CD4-positive, alpha-beta T cell treated with Interleukin-10 for 1 hour (primary cell): ENCODE data around the gene MTMR1.
A peak's percentile ranks its signal among the peaks of the same experiment; 100 is the strongest.

ENCODE experiments used
- DNase-seq: peaks from one replicate; pipeline ENCODE4 v3.0.0-alpha.2; 2020

Gene MTMR1

DNA sequence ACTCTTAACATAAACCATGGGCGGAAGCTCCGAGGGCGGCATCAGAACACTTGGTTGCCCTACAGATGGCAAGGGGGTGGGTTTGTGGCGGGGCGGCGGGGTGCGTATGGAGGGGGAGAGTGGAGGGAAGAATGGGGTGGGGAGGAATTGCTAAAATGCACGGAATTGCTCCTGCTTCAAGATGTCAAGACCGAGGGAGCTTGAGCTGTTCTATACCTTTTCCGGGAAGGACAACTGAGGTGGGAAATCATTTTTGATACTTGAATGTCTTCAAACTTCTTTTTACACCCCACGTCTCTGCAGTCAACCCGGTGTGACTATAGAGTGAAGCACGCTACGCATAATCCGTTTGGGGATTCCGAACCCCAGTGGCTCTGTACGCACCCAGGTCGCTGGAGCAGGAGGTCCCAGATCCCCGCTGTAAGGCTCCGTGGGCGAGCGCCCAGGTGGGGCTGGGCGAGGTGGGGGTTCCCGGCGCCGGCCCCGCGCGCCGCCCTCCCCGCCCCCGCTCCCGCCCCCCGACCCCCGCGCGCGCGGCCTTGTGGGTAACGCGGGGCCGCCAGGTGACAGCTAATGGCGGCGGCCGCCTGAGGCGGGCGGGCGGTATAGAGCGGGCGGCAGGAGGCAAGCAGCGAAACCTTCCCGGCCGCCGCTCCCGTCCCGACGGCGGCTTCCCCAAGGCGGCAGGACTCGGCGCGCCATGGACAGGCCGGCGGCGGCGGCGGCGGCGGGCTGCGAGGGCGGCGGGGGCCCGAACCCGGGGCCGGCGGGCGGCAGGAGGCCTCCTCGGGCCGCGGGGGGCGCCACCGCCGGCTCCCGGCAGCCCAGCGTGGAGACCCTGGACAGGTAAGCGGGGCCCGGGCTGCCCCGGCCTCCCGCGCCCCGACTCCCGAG lies at the start of gene MTMR1:
TSS of gene MTMR1 (plus strand) at position 566 of the 894 bp plus-strand sequence. CDS start at position 701, 135 bp downstream.
- DNase-seq = peak; percentile 59

DNA sequence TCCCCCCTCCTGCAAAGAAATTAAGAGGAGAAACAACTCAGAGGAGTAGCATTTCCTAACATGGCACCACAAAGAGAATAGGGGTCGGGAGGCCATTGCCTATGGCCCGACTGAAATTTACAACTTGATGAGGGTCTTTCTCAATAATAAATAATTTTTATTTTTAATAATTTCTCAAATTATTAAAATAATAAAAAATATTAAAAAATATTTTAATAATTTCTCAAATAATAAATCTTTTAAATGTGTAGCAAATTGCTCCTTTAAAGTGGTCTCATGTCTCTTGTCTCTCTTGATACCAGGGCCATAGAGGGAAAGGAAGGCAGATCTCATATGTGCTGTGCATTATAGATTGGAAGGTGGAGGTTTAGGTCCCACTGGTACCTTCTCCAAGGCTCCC lies 49.2 kb upstream of the MTMR1 start:
- no peak for DNase-seq

DNA sequence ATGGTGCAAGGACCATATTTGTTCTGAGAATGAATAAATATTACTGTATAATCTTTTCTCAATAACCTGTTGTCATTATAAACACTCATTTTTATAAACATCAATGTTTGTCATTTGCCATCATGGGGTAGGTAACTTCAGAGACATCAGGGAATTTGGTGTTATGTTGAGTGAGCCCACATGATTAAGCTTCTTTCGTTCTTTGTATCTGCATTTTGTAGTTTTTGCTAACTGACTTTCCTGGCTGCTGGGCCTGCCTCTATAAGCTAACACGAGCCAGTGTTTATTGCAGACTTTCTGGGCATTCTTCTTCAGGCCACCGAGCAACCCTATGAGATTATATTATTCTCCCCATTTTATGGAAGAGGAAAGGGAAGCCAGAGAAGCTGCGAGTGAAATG lies 48.8 kb upstream of the MTMR1 start:
- no peak for DNase-seq

DNA sequence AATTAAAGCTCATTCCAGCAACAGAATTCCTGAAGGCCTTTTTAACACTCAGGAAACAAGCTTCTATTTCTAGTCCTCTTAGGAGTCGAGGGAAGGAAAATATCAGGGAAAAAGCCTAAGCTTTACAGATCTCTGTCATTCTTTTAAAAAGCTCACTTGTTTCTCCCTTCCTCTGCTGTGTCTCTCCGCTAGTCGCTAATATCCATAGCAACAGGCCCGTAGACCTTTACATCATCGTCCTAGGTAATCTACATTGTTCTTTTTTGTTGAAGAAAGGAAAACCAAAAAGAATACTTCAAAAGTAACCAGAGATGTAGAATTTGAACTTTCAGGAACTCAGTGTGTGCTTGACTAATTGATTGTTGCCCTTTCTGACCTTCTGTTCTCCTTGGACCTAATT lies 45.9 kb upstream of the MTMR1 start:
- DNase-seq = no peak

DNA sequence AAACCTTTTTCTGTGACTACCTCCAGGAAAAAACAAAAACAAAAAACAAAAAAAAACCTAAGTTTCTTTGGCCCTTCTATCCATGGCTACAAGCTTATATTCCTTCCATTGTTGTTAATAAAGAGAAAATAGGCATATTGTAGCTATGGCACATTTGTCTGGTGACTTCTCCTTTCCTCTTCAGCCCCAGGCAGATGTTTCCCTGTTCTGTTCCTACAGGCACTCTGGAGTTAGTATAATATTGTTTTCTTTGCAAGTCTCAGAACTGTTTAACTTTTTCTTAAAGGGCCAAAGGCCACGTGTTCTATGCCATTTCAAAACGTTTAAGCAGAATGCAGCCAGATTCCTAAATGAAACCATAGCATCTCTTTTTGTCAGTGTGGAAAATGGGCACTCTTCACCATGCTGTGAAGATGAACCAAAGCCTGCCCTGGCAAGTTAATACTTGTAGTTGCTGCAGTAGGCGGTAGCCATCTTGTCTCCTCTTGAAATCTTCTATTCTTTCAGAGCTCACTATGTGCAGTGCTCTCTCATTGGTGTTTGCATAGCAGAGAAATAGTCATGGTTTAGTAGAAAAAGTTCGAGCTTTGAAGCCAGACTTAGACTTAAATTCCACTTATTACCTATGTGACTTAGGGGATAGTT lies 44.8 kb upstream of the MTMR1 start:
- DNase-seq = no peak

DNA sequence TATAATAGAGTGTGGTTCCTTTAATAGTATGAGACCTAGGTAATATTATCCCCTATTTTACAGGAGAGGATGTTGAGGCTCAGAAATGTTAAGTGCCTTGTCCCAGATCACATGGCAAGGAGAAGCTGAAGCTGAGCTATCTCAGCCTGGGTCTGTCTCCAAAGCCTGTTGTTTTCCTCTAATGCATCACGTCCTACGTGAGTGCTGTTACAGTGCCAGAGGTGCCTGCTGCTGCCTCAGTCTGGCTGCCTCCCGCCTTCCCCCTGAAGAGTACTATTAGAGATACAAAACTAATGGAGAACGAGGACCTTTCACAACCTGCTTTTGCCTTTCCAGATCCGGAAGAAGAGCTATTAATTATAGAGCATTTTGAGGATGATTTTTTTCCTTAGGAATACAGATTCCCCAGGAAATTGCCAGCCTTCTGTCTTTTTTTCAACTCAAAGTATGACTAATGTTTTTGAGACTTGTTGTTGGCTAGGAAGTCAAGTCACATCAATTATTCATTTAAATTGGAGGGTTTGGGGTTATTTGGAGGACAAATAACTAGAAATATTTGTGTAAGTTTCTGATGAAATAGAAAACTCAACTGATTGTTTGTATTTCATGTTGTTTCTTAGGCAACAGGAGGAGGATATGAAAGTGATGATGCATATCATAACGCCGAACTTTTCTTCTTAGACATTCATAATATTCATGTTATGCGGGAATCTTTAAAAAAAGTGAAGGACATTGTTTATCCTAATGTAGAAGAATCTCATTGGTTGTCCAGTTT lies 43.9 kb upstream of the MTMR1 start:
- DNase-seq = no peak

DNA sequence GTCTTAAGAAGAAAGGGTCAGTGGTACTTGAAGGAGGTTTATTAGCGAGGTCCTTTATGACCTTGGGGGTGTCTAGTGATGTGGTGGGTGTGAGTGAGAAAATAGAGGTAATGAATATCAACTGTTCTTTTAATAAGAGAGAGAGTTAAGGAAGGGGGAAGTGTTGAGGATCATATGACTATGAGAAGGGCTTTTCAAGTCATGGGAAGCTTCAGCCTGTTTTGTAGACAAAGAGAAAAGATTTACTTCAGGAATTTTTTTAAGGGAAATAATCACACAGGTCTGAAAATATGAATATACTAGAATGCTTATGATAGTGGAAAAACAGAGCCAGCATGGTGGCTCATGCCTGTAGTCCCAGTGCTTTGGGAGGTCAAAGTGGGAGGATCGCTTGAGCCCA lies 41.3 kb upstream of the MTMR1 start:
- no peak for DNase-seq

DNA sequence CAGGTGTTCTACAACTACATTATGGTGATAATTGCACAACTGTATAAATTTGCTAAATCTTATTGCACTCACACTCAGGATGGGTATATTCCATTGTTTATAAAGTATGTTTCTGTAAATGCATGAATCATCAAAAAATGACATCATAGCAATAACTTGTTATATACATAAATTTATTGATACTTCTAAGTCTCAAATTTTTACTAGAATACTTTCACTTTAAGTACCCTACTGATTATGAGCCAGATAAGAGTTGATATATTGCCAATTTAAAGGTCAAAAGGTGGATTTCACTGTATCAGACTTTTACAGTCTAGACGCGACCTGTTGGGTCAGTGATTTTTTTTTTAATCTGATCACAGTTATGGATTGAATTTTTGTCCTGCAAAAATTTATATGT lies 37.4 kb upstream of the MTMR1 start:
- no peak for DNase-seq

DNA sequence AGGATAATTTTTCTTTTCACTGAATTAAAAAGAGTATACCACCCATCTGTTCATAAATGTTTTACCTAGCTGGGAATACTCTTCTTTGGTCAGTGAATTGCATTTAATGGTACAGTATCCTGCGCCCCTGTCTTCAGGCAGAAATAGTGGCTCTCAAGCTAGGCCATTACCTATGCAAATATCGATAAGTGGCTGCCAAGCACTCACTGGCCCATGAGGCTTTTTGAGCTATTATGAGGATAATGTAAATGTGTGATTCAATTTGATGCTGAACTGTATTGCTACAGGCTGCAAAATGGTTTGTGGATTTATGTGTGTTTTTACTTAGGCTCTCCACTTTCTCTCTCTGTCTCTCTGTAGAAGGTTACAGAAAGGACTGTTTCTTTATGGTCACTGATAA lies 30.1 kb upstream of the MTMR1 start:
- DNase-seq = no peak

DNA sequence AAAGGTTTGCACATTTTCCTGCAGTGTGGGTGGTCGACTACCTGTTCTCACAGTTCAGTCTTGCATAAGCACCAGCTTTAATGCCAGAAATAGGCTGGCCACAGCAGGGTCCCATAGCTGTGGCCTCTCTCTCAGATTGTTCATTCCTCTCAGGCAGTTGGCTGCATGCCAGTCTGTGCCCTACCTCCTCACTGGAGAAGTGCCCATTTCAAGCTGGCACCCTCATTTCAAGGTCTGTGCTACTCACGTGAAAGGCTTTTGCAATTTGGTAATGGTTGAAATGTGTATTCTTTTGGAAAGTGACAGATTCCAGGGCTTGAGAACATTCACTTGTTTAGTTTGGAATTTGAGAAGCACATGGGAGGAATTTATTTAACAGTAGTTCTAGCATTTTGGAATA lies 28.9 kb upstream of the MTMR1 start:
- DNase-seq = no peak

DNA sequence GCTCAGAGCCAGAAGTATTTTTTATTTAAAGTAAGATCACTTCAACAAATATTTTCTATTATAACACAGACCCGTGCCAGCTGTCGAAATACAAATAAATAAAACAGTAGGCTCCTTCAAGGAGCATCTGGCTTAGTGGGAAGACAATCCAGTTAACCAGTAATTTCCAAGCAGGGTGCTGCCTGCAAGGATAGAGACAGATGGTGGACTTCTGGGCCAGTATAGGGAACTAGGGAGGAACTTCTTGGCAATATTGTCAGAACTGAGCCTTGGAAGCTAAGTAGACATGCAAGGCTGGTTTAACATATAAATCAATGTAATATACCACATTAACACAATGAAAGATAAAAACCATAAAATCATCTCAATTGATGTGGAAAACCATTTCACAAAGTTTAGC lies 17.0 kb upstream of the MTMR1 start:
- DNase-seq = no peak

DNA sequence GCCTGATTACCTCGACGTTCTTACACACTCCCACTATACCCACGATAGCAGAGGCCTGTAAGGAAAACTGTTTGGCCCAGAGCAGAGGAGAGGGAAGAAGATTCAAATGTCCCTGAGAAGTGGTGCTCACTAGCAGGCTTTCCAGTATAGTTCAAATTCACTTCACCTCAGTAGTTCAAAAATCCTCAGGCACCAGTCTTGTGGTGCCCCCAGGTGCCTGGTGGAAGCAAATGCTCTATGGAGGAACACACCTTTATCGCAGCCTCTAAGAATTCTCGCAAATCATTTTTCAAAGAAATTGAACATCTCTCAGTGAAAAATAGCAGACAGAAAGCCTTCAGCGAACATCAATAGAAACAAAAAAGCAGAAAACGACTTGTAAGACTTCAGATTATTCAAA lies 12.2 kb upstream of the MTMR1 start:
- DNase-seq = no peak

DNA sequence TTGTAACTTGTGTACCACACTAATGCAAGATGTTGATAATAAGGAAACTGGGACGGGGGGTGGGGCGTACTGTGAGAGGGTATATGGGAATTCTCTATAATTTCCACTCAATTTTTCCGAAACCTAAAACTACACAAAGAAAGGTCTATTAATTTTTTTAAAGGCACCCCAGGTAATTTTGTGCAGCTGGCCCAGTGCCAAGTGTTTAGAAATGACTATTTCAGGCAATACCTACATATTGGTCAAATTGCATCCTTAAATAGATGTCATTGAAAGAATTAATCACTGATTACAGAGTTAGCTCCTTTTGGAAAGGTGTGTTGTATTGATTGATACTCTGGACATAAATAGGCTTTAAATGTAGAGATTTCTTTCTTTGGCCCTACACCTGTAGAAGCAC lies 10.1 kb upstream of the MTMR1 start:
- no peak for DNase-seq

DNA sequence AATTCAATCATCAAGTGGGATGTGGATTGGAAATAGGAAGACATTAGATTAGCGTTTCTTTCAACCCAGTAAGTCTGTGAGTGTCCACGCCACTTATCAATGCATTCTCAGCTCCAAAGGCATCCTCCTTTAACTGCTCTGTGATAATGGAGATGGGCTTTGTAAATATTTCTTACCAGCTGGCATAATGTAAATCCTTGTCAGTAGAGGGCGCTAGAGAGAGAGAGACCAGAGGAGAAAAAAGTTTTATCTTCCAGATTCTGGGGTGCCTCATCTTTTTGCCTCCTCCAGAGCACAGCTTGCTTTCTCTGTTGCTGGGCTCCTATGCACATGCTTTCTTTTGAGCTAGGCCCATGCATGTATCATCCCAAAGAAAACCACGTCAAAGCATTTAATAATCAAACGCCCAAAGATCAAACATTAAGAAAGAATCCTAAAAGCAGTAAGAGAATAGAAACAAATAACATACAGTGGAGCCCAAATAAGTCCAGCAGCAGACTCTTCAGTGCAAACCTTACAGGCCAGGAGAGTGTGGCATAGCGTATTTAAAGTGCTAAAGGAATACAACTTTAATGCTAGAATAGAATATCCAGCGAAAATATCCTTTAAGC lies 9.6 kb upstream of the MTMR1 start:
- peak; percentile 71 for DNase-seq

DNA sequence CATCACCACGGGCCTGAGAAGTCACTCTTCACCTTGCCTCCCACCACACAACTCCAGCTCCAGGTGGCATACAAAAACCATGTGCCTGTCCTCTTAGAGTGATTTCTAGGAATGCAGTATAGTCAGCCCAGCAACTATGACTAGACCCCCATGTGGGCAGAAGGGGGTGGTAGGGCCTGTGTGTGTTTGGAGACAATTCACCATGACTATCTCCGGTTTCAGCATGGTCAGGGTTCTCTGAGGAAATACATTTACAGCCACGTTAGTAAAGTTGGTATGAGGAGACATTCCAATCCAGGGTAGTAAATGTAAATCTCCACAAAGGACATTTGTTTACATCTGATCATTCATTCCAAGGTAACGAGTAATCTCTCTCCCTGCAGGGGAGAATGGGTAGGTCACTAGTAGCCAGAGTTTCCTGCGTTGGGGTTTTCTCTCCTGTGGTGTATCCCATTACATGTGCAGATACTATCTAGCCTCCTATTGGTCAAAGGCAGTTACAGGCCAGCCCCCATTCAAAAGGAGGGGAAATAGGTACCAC lies 4.2 kb upstream of the MTMR1 start:
- no peak for DNase-seq

DNA sequence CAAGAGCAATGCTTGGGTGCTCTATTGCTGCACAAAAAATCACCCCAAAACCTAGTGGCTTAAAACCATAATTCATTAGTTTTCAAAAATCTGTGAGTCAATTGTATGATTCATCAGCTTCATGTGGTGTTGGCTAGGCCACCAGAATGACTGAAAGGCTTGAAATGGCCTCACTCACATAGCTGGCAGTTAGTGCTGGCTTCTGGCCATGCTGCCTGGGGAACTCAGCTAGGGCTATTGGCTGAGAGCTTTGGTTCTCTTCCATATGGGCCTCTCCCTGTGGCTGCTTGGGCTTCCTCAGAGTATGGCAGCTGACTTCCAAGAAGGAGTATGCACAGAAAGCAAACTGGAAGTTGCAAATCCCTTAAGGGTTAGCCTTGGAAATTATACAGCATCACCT lies 3.1 kb upstream of the MTMR1 start:
- no peak for DNase-seq

DNA sequence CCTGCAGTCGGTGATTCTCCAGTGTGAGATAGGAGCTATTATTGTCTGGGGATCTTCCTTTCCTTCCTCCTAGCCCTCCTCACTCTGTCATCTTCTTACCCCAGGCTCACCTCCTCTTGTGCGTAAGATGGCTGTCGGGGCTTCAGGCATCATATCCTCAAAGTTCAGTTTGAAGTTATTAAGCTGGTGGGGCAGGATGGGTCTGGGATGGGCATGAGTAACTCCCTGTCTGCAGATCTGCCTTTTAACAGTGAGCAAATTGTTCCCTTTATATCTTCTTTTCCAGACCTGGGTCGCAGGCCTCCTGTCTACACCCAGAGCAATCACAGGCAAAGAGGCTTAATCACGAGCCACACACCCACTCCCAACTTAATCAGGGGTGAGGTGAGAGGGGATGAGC lies 900 bp upstream of the MTMR1 start:
- no peak for DNase-seq

DNA sequence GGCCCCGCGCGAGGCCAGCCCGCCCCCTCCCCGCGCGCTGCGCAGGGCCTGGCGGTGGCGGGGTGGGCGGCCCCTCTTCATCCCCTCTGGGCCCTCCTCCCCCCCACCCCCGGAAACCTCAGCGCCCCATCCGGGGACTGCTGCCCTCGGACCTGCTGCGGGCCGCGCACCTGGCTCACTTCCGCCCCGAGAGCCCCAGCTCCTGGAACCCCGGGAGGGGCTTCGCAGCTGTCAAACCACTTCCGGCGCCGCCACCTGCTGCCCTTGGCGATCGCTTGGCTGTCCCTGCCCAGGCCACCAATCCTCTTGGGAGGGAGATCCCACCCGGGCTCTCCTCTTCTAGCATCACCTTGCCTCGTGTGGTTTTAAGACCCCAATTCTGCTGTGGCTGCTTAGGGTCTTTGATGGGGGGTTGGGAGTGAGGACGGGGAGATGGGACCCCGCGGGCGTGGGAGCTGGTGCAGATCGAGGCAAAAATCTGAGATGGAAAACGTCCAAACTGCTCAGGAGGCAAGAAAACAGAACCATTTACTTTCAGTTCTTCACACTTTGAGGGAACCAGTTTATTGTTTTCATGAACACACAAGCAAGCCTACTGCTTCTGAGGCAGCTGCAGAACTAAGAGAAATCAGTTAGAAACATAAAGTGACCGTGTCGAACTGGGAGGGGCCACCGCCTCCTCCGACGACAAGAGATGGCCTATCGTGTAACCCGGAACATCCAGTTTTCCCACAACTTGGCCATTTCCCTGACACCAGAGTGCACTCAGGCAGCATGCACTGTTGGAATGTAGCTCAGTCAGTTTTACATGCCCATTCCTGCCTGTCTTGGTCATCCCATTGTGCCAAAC lies 754 bp downstream of the MTMR1 start:
- peak; percentile 74 for DNase-seq

DNA sequence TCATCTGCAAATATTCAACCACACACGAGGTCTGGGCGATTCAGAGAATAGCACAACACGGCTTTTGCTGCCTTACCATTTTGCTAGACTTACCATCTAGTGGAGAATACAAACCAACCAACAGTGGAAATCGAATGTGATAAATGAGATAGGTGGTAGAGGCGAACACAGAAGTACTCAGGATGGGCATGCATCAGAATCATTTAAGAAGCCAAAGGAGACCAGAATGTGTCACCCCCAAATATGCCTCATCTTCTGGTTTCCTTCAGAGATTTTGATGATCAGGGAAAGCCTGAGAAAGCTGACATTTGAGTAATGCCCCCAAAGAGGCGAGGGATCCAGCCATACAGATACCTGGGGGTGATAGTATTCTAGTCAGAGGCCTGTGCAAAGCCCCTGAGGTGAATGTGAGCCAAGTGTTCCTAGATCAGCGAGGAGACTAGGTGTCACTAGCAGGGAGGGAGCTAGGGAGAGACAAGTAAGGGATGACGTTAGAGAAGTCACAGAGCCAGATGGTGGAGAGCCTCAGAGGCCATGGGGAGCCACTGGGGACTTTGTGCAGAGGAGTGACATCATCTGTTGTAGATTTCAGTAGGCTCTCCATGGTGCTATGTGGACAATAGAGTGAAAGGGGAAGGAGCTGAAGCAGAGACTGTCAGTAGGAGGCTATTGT lies 1.7 kb downstream of the MTMR1 start:
- DNase-seq = peak; percentile 23

DNA sequence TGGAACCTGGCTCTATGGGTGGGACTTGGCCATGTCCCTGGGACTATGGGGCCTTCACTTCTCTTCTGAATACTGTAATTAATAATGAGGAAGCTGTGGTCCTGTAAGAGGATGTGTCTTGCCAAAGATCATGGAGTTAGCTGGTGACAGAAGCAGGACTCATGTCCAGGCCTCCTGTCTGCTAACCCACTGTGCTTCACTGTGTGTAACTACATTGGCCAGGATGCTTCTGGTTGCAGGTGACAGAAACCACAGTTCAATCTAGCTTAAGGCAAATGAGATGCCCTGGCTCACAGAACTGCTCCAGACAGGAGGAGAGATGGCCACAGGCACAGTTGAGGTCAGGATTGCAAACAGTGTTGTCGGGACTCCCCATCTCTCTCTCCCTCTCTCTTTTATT lies 3.1 kb downstream of the MTMR1 start:
- DNase-seq = no peak

DNA sequence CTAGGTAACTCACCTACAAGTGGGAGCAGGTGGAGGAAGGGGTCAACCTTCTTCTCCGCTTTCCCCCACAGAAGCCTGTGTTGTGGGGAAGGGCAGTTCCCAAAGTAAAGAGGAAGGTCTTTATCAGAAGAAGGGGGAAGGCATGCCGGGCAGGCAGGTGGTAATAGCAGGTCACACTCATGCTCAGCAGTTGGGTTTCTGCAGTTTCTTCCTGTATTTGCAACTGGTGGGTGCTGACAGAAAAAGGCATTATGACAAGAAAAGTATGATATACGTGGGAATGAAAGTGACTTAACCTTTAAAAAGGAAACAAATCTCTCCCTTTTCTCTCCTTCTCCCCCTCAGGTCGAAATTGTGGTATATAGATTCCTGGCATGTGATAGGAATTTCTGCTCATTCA lies 3.7 kb downstream of the MTMR1 start:
- no peak for DNase-seq
